Left lung (tissue), 10 donors: ENCODE results near the gene DBNL. TPM values are rescaled to one million over a fixed set of nuclear protein-coding genes. Genes with fewer than 3 reads are reported as not detected.

Experiments used
- ATAC-seq: fragments of 200-7000 bp; cut with Tn5 transposase; one replicate; pipeline ENCODE4 v1.9.1; 2020; ENCODE audit warnings: moderate library complexity
- DNase-seq, 4 donors: peaks; one replicate each; pipeline ENCODE4 v3.0.0-alpha.2; 2013 to 2020
- H3K27ac ChIP-seq, 2 donors: fragments of 200-600 bp; sonication (generic) in 1 of 2; one replicate each; pipeline versions ENCODE4 v1.5.0 to v1.8.0; 2020 to 2021
- H3K27me3 ChIP-seq, 2 donors: fragments of 200-600 bp; sonication (generic) in 1 of 2; one replicate each; pipeline versions ENCODE4 v1.5.0 to v1.8.0; 2020 to 2021
- H3K36me3 ChIP-seq, 2 donors: fragments of 200-600 bp; sonication (generic) in 1 of 2; one replicate each; pipeline versions ENCODE4 v1.5.0 to v1.8.0; 2020 to 2021
- H3K4me1 ChIP-seq, 2 donors: fragments of 200-600 bp; one replicate each; pipeline ENCODE4 v1.8.0; 2021
- H3K4me3 ChIP-seq, 2 donors: fragments of 200-600 bp; sonication (generic) in 1 of 2; one replicate each; pipeline versions ENCODE4 v1.5.0 to v1.8.0; 2020 to 2021; ENCODE audit warnings: mild to moderate bottlenecking in 1 of 2
- H3K9me3 ChIP-seq, 2 donors: fragments of 200-600 bp; sonication (generic) in 1 of 2; one replicate each; pipeline versions ENCODE4 v1.5.0 to v1.8.0; 2020 to 2021
- CTCF ChIP-seq, 2 donors: fragments of 200-600 bp; sonication (generic) in 1 of 2; IDR thresholded peaks; one replicate each; pipeline versions ENCODE4 v1.5.0 to v1.8.0; 2021; ENCODE audit warnings: antibody characterized with exemption in 2 of 2
- intact Hi-C, 2 donors: fragments of 100-400 bp; cut with DNase I; formaldehyde crosslinking; loops; one replicate each; pipeline versions ENCODE4 v1.11.2 to v1.14.2; 2022
- polyA plus RNA-seq, 6 donors: library from polyadenylated mRNA; unstranded; fragments of 120-200 nt; gene quantifications; one replicate each; pipeline ENCODE4 v1.2.1, GENCODE V29; 2013; ENCODE audit not compliant: insufficient read length in 6 of 6
- total RNA-seq, 2 donors: library from RNA; stranded (reverse); fragmentation: NEBNext Ultra II Directional; extraction: Animal tissue kit (Norgen Biotek cat#: 25700); gene quantifications; one replicate each; pipeline ENCODE4 v1.2.1, GENCODE V29; 2021
- donor health status: DM: no; HTN: yes; CAD: no.
- donor health status: DM: no; HTN: no; CAD: no.

The DBNL gene
- total and polyA plus RNA-seq, 8 donors: 57.2 to 119 (median 69.5) TPM

- intact Hi-C loops: no loop called here
- Histone ChIP-seq H3K27me3 (no peaks in the 10 kb centered on the region), H3K27ac (peak overlapping the region; percentile 42 to 91), H3K4me1 (peaks cover 0 to 33% of the 10 kb centered on the region in 2 donors), H3K4me3 (peak overlapping the region in 1 of 2 donors; percentile 16), H3K9me3 (no peaks in the 10 kb centered on the region), H3K36me3 (peaks cover 0 to 64% of the 10 kb centered on the region in 2 donors)
- ATAC-seq (peak; percentile 81), DNase-seq (peak in 2 of 4 donors; percentile 90 to 95)
- no peak for TF ChIP-seq CTCF (IDR thresholded peaks at IDR 0.05)
These were observed 29.3 kb downstream of the DBNL start for GRCh38 chr7:44073664-44074348.

DNA sequence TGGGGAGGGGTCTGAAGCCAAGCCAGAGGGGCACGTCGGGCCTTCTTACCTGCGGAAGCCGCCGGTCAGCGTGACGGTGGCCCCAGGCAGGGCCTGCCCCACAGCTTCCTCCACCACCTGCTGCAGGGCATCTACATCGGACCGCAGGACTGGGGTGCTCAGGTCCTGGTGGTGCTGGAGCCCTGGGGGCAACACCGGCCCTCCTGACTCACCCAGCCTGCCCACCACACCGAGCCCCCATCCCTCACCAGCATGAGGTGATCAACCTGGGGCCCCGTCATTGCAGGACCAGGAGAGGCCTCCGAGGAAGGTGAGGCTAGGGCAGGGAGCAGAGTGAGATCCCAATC is 29.8 kb downstream of the DBNL start:
- intact Hi-C loops: no loop called here
- H3K36me3 ChIP-seq: peaks cover 0 to 69% of the 10 kb centered on the region in 2 donors
- no peak for TF ChIP-seq CTCF (IDR thresholded peaks at IDR 0.05)
- H3K4me3 ChIP-seq: peak overlapping the region in 1 of 2 donors; percentile 16
- H3K9me3 ChIP-seq: no peaks in the 10 kb centered on the region
- ATAC-seq (peak; percentile 6), DNase-seq (no peak)
- H3K27me3 ChIP-seq: no peaks in the 10 kb centered on the region
- H3K27ac ChIP-seq: peak overlapping the region; percentile 42 to 91
- peaks cover 0 to 34% of the 10 kb centered on the region in 2 donors for H3K4me1 ChIP-seq

DNA sequence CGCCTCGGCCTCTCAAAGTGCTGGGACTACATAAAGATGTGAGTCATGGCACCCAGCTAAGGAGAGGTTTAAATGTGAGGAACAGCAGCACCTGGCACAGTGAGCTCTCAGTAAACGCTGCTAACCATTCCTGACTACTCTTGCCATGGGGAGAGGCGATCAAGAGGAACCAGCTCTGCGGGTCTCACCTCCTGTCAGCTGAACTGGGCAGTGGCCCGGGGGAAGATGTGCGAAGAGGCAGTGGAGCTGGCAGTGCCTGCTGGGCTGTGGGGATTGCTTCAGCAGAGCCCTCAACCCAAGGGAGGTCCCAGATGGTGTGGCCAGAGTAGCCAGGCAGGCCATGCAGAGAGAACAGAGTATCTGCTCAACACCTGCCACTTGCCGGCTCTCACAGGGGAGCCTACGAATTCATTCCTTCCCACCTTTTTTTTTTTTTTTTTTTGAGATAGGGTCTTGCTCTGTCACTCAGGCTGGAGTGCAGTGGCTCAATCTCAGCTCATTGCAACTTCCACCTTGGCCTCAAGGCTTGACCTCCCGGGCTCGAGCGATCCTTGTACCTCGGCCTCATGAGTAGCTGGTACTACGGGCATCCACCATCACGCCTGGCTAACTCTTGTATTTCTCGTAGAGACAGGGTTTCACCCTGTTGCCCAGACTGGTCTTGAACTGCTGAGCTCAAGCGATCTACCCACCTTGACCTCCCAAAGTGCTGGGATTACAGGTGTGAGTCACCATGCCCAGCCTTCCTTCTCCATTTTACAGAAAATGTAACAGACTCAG is 31.0 kb downstream of the DBNL start:
- peaks cover 0 to 43% of the 10 kb centered on the region in 2 donors for H3K4me1 ChIP-seq
- ATAC-seq: no peak
- no peak overlapping the region for H3K4me3 ChIP-seq
- peak in 2 of 4 donors; percentile 30 to 72 for DNase-seq
- intact Hi-C loops: no loop called here
- H3K36me3 ChIP-seq: peaks cover 0 to 81% of the 10 kb centered on the region in 2 donors
- no peak overlapping the region for H3K27ac ChIP-seq
- H3K27me3 ChIP-seq: no peaks in the 10 kb centered on the region
- H3K9me3 ChIP-seq: no peaks in the 10 kb centered on the region
- no peak for TF ChIP-seq CTCF (IDR thresholded peaks at IDR 0.05)

DNA sequence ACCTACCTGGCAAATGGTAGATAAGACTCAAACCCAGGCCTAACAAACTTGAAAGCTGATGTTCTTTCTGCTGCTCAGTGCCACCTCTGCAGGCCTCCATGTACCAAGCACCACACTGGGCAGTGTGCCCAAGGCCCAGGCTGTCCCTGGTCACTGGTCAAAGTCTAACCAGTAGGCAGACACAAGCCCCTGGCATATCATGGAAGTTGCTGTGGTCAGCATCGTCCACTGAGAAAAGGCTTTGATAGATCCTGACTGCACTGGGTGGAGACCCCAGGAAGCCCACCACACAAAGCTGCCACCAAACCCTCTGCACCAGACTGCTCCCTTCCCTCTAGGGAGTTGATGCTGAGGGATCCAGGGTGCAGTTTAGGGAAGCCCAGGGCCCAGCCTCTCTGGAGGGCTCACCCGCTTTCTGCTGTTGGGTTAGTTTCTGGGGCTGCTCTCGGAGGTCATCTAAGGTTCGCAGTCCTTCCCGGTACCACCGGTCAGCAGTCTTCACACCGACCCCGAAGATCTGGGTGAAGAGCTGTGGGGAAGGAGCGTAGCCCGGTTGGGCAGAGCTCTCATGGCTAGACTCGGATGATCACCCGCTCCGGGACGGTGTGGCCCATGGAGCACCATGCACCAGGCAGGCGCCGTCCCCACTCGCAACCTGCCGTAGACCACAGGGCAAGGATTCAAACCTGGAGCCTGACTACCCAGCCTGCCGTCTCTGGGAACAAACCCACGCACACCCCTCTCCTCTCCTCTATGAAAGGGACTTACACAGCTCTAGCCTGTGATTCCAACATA is 31.8 kb downstream of the DBNL start:
- no peaks in the 10 kb centered on the region for H3K27me3 ChIP-seq
- no peak overlapping the region for H3K27ac ChIP-seq
- peaks cover 5 to 51% of the 10 kb centered on the region in 2 donors for H3K4me1 ChIP-seq
- no peak overlapping the region for H3K4me3 ChIP-seq
- no peak for TF ChIP-seq CTCF (IDR thresholded peaks at IDR 0.05)
- H3K9me3 ChIP-seq: no peaks in the 10 kb centered on the region
- peak in 2 of 4 donors; percentile 29 to 74 for DNase-seq
- peaks cover 0 to 84% of the 10 kb centered on the region in 2 donors for H3K36me3 ChIP-seq
- intact Hi-C loops: no loop called here
- no peak for ATAC-seq
